Ishikawa (cell line): ENCODE results near the gene KLRG1.

Source experiments
- CEBPB ChIP-seq: IDR thresholded peaks from 2 replicates; pipeline ENCODE4 v1.6.1; 2012
- CREB1 ChIP-seq: IDR thresholded peaks from 2 replicates; pipeline ENCODE4 v1.6.1; 2012; ENCODE audit warnings: low read depth
- EGR1 ChIP-seq: IDR thresholded peaks from 2 replicates; pipeline ENCODE4 v1.6.1; 2012
- EP300 ChIP-seq: IDR thresholded peaks from 2 replicates; pipeline ENCODE4 v1.6.1; 2012; ENCODE audit warnings: borderline replicate concordance
- FOXM1 ChIP-seq: IDR thresholded peaks from 2 replicates; pipeline ENCODE4 v1.6.1; 2012; ENCODE audit warnings: low read depth, borderline replicate concordance
- NFIC ChIP-seq: IDR thresholded peaks from 2 replicates; pipeline ENCODE4 v1.6.1; 2012
- RAD21 ChIP-seq: IDR thresholded peaks from 2 replicates; pipeline ENCODE4 v1.6.1; 2012; ENCODE audit warnings: low read depth
- REST ChIP-seq: IDR thresholded peaks from 2 replicates; pipeline ENCODE4 v1.6.1; 2012; ENCODE audit warnings: low read depth, mild to moderate bottlenecking
- TAF1 ChIP-seq: IDR thresholded peaks from 2 replicates; pipeline ENCODE4 v1.6.1; 2012; ENCODE audit warnings: low read depth, mild to moderate bottlenecking
- TCF12 ChIP-seq: IDR thresholded peaks from 2 replicates; pipeline ENCODE4 v1.6.1; 2012; ENCODE audit warnings: low read depth
- TEAD4 ChIP-seq: IDR thresholded peaks from 2 replicates; pipeline ENCODE4 v1.6.1; 2012
- YY1 ChIP-seq: IDR thresholded peaks from 2 replicates; pipeline ENCODE4 v1.6.1; 2012; ENCODE audit warnings: low read depth
- ZBTB7A ChIP-seq: IDR thresholded peaks from 2 replicates; pipeline ENCODE4 v1.6.1; 2012; ENCODE audit warnings: low read depth
- TF ChIP-seq, protein P1 (sequence below): IDR thresholded peaks from 2 replicates; pipeline ENCODE4 v1.6.1; 2012
- TF ChIP-seq, protein P2 (sequence below): IDR thresholded peaks from 2 replicates; pipeline ENCODE4 v1.6.1; 2012

KLRG1 gene

DNA sequence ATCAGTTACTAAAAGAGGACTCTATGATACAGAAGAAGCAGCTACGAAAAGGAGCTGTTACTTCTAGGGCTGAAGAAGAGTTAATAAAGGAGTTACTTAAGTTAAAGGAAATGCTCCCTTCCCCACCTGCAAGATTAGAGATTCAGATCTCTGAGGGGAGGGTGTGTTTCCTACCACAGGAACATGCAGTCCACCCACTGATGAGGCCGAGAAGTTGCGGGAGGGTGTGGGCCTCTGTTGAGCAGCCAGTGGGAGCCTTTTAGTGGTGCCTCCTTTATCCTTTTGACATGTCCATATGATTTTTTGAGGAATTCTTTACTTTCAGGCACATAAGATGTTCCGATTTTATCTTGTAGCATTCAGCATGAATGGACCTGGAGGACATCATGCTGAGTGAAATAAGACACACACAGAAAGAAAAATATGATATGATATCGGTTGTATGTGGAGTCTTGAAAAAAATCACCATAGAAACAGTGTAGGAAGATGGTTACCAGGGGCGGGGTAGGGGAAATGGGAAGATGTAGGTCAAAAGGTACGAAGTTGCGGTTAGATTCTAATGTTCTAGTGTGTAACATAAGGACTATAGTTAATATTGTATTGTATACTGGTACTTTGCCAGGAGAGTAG is 35.5 kb upstream of the KLRG1 start:
- no peak for TF ChIP-seq FOXM1
- no peak for TF ChIP-seq CEBPB
- TF ChIP-seq EP300 = no peak
- no peak for TF ChIP-seq EGR1
- no peak for TF ChIP-seq REST
- TF ChIP-seq NFIC = no peak
- no peak for TF ChIP-seq TAF1
- TF ChIP-seq TCF12 = no peak
- TF ChIP-seq, protein P1, sequence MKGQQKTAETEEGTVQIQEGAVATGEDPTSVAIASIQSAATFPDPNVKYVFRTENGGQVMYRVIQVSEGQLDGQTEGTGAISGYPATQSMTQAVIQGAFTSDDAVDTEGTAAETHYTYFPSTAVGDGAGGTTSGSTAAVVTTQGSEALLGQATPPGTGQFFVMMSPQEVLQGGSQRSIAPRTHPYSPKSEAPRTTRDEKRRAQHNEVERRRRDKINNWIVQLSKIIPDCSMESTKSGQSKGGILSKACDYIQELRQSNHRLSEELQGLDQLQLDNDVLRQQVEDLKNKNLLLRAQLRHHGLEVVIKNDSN = no peak
- no peak for TF ChIP-seq TEAD4
- no peak for TF ChIP-seq YY1
- no peak for TF ChIP-seq ZBTB7A
- no peak for TF ChIP-seq RAD21
- TF ChIP-seq, protein P2, sequence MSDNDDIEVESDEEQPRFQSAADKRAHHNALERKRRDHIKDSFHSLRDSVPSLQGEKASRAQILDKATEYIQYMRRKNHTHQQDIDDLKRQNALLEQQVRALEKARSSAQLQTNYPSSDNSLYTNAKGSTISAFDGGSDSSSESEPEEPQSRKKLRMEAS = no peak

- TF ChIP-seq FOXM1 (no peak), TAF1 (no peak), TEAD4 (no peak), ZBTB7A (no peak)
- TF ChIP-seq, protein P1 = no peak
Measured at GRCh38 chr12:8956073-8956472, 33.3 kb upstream of the KLRG1 start.

DNA sequence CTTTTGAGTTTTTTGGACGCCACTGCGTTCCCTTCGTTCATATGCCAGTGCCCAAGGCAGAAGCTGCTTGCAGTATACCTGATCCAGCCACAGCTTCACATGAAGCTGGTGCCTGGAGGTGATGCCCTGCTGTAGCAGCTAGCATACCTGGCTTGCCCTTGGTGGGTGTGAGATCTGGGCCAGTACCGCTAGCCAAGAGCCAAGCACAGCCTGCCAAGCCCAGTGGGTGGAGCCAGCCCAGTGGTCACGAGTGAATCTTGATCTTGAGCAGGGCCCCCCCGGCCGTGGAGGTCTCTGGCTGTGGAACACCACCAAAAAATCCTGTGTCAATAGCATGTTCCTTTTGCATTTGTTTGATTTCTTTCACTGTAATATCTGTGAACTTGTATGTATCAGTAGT is 32.6 kb upstream of the KLRG1 start:
- no peak for TF ChIP-seq TAF1
- TF ChIP-seq, protein P2 = no peak
- no peak for TF ChIP-seq TCF12
- no peak for TF ChIP-seq RAD21
- no peak for TF ChIP-seq REST
- no peak for TF ChIP-seq EGR1
- no peak for TF ChIP-seq FOXM1
- TF ChIP-seq TEAD4 = no peak
- no peak for TF ChIP-seq CREB1
- TF ChIP-seq EP300 = no peak
- TF ChIP-seq NFIC = no peak
- TF ChIP-seq YY1 = no peak
- TF ChIP-seq, protein P1 = no peak
- no peak for TF ChIP-seq ZBTB7A
- TF ChIP-seq CEBPB = no peak

DNA sequence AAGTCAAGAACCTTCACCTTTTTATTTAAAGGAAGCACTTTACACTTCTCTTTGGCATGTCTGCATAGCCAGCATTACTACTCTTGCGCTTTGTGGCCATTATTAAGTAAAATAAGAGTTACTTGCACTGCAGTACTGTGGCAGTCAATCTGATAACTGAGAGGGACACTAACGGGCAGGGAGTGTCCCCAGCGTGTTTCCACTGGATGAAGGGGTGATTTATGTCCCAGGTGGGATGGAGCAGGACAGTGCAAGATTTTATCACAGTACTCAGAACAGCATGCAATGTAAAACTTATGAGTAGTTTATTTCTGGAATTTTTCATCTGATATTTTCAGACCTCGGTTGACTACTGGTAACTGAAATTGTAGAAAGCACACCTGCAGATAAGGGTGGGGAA is 31.8 kb upstream of the KLRG1 start:
- TF ChIP-seq ZBTB7A = no peak
- TF ChIP-seq REST = no peak
- no peak for TF ChIP-seq EGR1
- TF ChIP-seq CREB1 = no peak
- TF ChIP-seq, protein P2 = no peak
- TF ChIP-seq TAF1 = no peak
- no peak for TF ChIP-seq FOXM1
- TF ChIP-seq CEBPB = no peak
- TF ChIP-seq TEAD4 = no peak
- no peak for TF ChIP-seq NFIC
- no peak for TF ChIP-seq RAD21
